ENCODE measurements around the gene ASIC4.
A peak's percentile ranks its signal among the peaks of the same experiment; 100 is the strongest.

The ASIC4 gene

GRCh38 chr2:219537657-219538488, 23.6 kb downstream of the ASIC4 start:
- no peak for DNase-seq

DNA sequence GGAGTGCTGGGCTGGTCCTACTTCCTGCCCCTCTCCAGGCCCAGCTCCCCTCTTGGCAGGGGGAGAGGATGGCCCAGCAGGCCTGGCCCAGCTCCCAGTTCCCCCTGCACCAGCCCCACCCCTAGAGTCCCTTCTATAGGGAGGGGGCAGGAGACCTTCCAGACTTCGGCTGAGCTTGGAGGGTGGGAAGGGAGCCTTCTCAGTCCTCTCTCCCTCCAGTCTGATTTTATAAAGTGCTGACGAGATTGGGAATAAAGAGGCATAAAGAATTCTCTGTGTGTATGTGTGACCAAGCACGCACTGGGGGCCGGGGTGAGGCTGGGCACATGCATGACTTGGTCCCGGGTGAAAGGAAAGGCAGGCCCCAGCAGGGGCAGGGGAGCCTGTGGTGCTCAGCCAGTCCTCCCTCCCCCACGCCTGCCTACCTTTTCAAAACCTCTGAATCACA, 24.2 kb downstream of the ASIC4 start:
- DNase-seq = no peak

DNA sequence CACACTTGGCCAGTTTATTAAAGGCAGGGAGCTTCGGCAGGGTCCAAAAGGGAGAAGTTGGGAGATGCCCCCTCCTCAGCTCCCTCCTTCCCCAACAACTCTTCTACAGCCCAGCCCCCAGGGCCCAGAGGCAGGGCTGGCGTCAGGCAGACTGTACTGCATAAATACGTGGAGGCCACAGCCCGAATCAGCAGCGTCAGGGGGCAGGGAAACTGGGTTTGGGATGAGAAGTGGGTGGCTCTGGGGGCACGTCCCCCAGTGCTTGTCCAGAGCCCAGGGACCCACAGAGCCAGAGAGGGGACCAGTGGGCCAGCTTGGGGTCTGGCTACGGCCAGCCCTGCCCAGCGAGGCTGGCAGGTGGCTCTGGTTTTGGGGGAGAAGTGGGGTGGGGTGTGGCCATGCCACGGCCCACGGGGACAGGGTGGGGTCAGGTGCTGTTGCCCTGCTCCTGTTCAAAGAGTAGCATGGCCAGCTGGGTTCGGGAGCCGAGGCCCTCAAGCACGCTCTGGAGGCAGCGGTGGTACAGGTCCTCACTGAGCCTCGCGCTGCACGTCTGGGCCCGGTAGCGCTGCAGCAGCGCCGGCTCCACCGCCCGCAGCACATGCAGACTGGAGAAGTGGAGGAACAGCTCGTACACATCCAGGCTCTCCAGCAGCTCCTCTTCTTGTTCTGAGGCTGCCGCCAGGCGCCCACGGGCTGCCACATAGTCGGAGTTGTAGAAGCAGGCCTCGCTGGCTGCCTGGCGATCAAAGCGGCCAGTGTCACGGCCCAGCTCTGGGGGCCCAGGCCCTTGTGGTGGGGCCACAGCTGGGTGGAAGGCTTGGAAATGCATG, 24.9 kb downstream of the ASIC4 start:
- DNase-seq = no peak

DNA sequence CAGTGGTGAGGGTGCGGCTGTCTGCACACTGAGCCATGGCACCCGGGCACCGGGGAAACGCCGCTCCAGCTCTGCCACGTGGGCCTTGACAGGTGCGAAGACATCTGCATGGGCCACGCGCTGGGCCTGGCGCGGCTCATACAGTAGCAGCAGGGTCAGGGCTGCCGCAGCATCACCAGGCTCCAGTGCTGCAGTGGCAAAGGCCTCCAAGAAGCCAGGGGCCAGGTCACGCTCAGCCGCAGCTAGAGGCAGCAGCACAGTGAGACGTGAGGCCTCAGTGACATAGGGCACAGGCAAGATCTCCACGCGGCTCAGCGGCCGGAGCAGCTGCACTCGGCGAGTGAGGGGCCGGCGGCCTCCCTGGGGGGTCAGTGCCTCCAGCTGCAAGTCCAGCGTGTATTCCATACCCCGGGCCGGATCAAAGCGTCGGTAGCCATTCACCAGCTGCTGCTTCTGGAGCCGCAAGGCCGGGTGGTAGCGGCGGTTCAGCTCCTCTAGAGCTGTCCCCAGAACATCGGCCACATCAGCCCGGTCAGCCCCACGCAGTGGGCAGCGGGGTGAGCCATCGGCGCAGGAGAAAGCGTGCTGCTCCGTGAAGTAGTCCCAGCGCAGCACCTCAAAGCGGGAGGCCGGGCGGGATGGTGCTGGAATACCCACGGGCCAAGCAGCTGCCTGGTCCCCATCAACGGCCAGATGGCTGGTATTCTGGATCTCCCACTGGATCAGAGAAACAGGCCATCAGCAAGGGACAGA, 25.8 kb downstream of the ASIC4 start:
- no peak for DNase-seq

DNA sequence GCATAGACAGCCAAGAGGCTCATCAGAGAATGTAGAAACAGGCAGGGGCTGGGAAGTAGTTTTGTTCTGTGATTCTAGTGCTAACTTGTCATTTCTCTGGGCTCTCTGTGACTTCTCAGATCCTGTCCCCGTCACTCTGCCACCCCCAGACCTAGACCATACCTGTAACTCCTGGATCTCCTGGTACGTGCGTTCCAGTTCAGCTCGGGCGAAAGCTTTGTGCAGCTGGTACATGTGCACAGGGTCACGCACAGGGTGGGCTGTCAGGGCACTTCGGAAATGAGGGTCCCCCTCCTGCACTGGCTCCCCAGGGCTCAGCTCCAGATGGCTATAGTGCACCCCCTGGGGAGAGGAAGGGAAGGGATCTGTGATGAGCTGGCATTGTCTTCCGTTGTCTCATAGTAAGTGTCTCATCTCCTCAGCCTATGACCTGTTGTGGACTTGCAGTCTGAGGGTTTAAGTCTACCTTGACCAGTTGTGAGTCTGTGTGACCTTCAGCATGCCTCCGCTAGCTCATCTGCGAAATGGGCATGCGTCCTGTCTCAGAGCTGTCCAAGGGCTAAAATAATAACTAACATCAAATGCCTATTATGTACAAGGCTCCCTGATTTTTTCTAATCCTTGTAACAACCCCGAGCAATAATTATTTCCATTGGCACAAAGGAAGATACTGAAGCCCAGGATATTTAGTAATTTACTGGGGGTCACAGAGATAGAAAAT, 26.7 kb downstream of the ASIC4 start:
- no peak for DNase-seq

DNA sequence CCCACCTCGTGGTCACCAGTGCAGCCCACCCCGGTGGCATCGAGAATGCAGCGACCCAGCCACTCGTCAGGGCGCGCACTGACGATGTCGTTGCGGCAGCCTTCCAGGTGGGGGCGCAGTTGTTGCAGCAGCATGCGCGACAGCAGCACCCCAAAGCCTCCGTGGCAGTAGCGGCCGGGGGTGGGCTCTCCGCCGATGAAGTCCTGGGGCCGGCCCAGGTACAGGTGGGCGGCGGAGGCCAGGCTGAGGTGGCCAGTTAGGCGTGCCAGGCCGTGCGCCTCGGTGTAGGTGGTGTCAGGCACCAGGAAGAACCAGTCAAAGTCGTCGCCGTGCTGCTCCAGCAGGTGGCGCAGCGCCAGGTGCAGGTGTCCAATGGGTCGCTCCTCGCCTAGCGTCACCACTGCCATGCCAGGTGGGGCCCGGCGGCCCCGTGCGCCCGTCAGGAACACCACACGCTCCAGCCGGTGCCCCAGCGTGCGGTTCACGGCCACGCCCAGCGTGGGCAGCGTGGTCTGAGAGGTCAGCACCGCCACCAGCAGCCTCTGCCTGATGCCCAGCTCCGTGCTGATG, 27.4 kb downstream of the ASIC4 start:
- DNase-seq = peak; percentile 81

DNA sequence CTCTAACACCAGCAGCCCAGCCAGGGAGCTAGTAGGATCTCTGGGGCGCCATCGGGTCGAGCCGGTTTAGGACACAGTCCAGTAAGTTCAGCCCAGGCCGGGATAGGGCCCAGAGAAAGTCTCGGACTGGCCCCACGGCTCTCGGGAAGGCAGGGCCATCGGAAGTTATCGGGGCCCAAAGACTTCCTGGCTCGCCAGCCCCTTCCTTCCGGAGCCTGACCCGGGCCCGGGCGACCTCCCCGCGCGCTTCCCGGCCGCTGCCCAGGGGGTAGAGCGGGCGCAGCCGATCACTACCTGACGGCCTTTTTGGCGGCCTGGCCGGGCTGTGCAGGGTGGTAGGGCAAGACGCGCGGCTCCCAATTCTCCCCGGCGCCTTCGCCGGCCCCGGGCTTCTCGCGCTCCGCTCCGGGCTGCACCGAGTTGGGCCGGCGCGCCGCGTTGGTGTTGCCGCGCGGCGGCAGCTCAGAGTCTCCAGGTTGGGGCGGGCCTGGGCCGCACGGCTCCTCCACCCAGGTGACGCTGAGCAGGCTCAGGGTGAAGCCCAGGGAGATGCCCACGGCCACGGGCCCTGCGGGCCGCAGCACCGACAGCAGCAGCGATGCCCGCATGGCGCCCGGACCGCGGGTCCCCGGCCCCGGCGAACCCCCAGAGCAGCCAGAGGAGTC, 28.8 kb downstream of the ASIC4 start:
- no peak for DNase-seq

DNA sequence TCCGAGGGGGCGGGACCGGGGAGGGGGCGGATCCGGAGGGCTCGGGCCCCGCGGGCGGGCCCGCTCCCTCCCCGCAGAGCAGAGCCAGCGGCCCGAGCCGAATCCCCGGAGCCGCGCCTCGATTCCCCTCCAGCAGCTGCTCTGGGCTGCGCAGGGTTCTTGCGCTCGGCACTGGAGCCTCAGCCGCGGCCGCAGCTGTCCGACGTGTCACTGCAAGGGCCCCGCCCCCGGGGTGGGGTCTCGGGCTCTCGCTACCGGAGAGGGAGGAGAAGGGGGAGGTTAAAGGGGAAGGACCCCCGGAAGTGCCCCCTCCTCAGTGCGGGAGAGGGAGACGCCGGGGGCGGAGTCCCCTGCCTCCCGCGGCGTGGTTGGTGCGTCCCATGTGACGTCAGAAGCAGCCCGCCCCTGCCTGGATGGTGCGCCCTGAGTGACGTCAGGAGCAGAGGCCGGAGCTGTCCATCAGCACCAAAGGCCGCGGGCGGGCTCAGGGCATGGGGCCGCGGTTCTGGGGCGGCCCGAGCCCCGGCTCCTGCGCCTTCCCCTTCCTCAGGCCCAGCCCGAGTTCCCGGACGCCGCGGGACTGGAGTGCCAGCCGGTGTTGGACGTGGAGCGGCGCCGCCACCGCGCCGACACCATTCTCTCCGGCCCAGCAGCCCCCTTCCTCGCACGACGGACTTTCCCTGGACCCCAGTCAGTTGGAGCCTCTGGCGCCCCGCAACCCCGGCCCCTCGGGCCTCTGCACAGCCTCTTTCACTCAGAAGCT, 29.5 kb downstream of the ASIC4 start, which contains the start of the genes CHPF and TMEM198:
Gene CHPF (minus strand): TSS at position 214 of the 763 bp plus-strand sequence. CDS start 271 bp downstream, outside the sequence.
Gene TMEM198 (plus strand): TSS at position 433 of the 763 bp plus-strand sequence. CDS start 700 bp downstream, outside the sequence.
- DNase-seq = peak; percentile 94

- DNase-seq = no peak
Observed at GRCh38 chr2:219544567-219544966, 30.3 kb downstream of the ASIC4 start.

- DNase-seq = no peak
Observed at GRCh38 chr2:219545295-219545942, 31.1 kb downstream of the ASIC4 start.

- no peak for DNase-seq
Observed at GRCh38 chr2:219545943-219546352, 31.7 kb downstream of the ASIC4 start.

DNA sequence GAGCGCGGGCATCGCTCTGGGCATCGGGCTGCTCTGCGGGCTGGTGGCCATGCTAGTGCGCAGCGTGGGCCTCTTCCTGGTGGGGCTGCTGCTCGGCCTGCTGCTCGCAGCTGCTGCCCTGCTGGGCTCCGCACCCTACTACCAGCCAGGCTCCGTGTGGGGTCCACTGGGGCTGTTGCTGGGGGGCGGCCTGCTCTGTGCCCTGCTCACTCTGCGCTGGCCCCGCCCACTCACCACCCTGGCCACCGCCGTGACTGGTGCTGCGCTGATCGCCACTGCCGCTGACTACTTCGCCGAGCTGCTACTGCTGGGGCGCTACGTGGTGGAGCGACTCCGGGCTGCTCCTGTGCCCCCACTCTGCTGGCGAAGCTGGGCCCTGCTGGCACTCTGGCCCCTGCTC, 33.3 kb downstream of the ASIC4 start:
- no peak for DNase-seq

DNA sequence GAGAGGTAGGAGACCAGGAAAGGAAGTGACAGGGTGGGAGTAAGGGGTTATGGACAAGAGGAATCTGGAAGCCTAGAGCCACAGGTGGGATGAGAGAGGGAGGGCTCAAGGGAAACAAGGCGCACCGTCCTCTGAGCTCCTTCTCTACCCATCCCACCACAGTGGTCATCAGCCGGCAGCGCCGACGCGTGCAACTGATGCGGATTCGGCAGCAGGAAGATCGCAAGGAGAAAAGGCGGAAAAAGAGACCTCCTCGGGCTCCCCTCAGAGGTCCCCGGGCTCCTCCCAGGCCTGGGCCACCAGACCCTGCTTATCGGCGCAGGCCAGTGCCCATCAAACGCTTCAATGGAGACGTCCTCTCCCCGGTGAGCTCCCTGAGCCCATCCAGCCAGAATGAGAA, 34.7 kb downstream of the ASIC4 start:
- no peak for DNase-seq

- DNase-seq = no peak
Observed at GRCh38 chr2:219549619-219550018, 35.3 kb downstream of the ASIC4 start.

- no peak for DNase-seq
Observed at GRCh38 chr2:219551441-219552381, 37.4 kb downstream of the ASIC4 start.

- peak; percentile 78 for DNase-seq
Observed at GRCh38 chr2:219552382-219553167, 38.3 kb downstream of the ASIC4 start.

DNA sequence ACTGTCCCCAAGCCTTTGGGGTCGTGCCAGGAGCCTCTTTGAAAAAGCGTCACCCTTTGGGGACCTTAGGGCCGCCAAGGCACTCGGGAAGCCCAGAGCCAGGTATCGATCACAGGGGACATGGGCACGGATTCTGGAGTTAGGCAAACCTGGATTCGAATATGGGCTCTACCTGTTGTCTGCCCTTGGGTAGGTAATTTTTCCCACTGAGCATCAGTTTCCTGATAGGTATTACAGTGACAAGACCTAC, 38.8 kb downstream of the ASIC4 start:
- DNase-seq = no peak

DNA sequence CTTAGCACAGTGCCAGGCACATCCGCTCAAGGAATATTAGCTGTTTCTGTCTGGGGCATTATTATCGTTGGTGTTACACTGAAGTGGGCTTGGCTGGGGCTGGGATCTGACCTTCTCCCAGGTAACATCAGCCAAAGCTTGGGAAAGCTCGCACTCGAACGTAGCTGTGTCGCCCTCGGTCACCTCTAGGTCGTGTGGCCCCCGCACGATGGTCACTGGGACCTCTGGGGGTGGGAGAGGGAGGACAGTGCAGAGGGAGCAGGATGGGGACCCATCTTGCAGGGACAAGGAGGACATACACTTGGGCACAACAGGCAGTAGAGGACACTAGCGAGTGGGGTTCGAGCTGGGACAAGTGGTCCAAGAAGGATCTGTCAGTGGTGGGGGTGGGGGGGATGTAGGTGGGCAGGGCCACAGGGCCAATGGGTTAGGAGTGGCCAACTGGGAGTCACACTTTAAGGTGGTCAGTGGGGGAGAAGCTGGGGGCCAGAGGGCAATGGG, 39.2 kb downstream of the ASIC4 start:
- DNase-seq = no peak
